Activated CD4-positive, alpha-beta T cell treated with anti-CD3 and anti-CD28 coated beads for 48 hours (primary cell): ENCODE results near the gene GHRHR.

Experiments
- DNase-seq: peaks from one replicate; pipeline ENCODE4 v3.0.0-alpha.2; 2020

The GHRHR gene

GRCh38 chr7:30929686-30930085, 34.1 kb upstream of the GHRHR start:
- no peak for DNase-seq

GRCh38 chr7:30930621-30931020, 33.1 kb upstream of the GHRHR start:
- DNase-seq: no peak

- no peak for DNase-seq
Observed at GRCh38 chr7:30931161-30931928, 32.4 kb upstream of the GHRHR start.

- DNase-seq: no peak
Observed at GRCh38 chr7:30931929-30932540, 31.7 kb upstream of the GHRHR start.

- DNase-seq: no peak
Observed at GRCh38 chr7:30932562-30932961, 31.2 kb upstream of the GHRHR start.

- no peak for DNase-seq
Observed at GRCh38 chr7:30933124-30933974, 30.4 kb upstream of the GHRHR start.

- DNase-seq: no peak
Observed at GRCh38 chr7:30934225-30934624, 29.5 kb upstream of the GHRHR start.

GRCh38 chr7:30934732-30935568, 28.8 kb upstream of the GHRHR start:
- no peak for DNase-seq

- DNase-seq: no peak
Observed at GRCh38 chr7:30935569-30935877, 28.2 kb upstream of the GHRHR start.

GRCh38 chr7:30936650-30937245, 27.0 kb upstream of the GHRHR start:
- DNase-seq: no peak

- no peak for DNase-seq
Observed at GRCh38 chr7:30937416-30937815, 26.3 kb upstream of the GHRHR start.

- DNase-seq: peak; percentile 81
Observed at GRCh38 chr7:30938435-30939316, 25.1 kb upstream of the GHRHR start.

- DNase-seq: no peak
Observed at GRCh38 chr7:30941582-30942323, 22.0 kb upstream of the GHRHR start.

GRCh38 chr7:30950197-30950596, 13.6 kb upstream of the GHRHR start:
- no peak for DNase-seq

GRCh38 chr7:30954914-30955313, 8.8 kb upstream of the GHRHR start:
- DNase-seq: no peak

- no peak for DNase-seq
Observed at GRCh38 chr7:30956704-30957103, 7.0 kb upstream of the GHRHR start.

- no peak for DNase-seq
Observed at GRCh38 chr7:30965372-30965771, 1.6 kb downstream of the GHRHR start.

GRCh38 chr7:30965883-30966282, 2.1 kb downstream of the GHRHR start:
- DNase-seq: no peak

- no peak for DNase-seq
Observed at GRCh38 chr7:30968294-30968693, 4.5 kb downstream of the GHRHR start.

- no peak for DNase-seq
Observed at GRCh38 chr7:30968747-30969603, 5.2 kb downstream of the GHRHR start.
